Activated CD4-positive, alpha-beta T cell treated with anti-CD3 and anti-CD28 coated beads for 36 hours (primary cell): Measurements from ENCODE around the gene TGFBR3. TPM values are rescaled to one million over a fixed set of nuclear protein-coding genes. Genes with fewer than 3 reads are reported as not detected.
"Not testable (repeated sequence)": the region's sequence is repeated elsewhere in the genome, so short reads cannot be mapped to it uniquely, and the experiment has no call there.

Experiments used
- ATAC-seq: fragments of 200-7000 bp; cut with Tn5 transposase; one replicate; pipeline ENCODE4 v1.10.0; 2021; ENCODE audit warnings: mild to moderate bottlenecking, moderate library complexity
- CTCF ChIA-PET: fragments of 350-600 bp; sonication (Branson Sonifier 250); formaldehyde crosslinking; loops from one replicate; lab custom pipeline; 2021; ENCODE audit warnings: antibody characterized with exemption; lab: Charles Lee
- POLR2A ChIA-PET: fragments of 350-600 bp; sonication (Branson Sonifier 250); formaldehyde crosslinking; loops from one replicate; lab custom pipeline; 2021; ENCODE audit warnings: antibody characterized with exemption, inconsistent platforms; lab: Charles Lee
- DNase-seq: peaks from one replicate; pipeline ENCODE4 v3.0.0-alpha.2; 2020
- H3K27ac Mint-ChIP-seq: one replicate; pipeline ENCODE4 v1.8.0; 2021; ENCODE audit warnings: mixed read lengths
- H3K27me3 Mint-ChIP-seq: one replicate; pipeline ENCODE4 v1.8.0; 2021; ENCODE audit warnings: mixed read lengths
- H3K36me3 Mint-ChIP-seq: one replicate; pipeline ENCODE4 v1.8.0; 2021; ENCODE audit warnings: low read depth, mixed read lengths
- H3K4me1 Mint-ChIP-seq: one replicate; pipeline ENCODE4 v1.8.0; 2021; ENCODE audit warnings: mixed read lengths
- H3K4me3 Mint-ChIP-seq: one replicate; pipeline ENCODE4 v1.8.0; 2021; ENCODE audit warnings: mild to moderate bottlenecking, moderate library complexity, mixed read lengths
- H3K9me3 Mint-ChIP-seq: one replicate; pipeline ENCODE4 v1.8.0; 2021; ENCODE audit warnings: low read depth, mixed read lengths
- intact Hi-C, 2 experiments: fragments of 100-400 bp; cut with DNase I in 1 of 2; cut with micrococcal nuclease in 1 of 2; formaldehyde crosslinking; loops; one replicate each; pipeline versions ENCODE4 v1.14.2 to v1.15.1; 2022 to 2024; cut with DNase I, micrococcal nuclease
- total RNA-seq, 2 experiments: library from RNA; stranded (reverse); gene quantifications; one replicate each; pipeline ENCODE4 v1.2.3, GENCODE V29; 2021

The TGFBR3 gene
- total RNA-seq, 2 experiments from 2014 or later, result 4.2 to 4.5 TPM

DNA sequence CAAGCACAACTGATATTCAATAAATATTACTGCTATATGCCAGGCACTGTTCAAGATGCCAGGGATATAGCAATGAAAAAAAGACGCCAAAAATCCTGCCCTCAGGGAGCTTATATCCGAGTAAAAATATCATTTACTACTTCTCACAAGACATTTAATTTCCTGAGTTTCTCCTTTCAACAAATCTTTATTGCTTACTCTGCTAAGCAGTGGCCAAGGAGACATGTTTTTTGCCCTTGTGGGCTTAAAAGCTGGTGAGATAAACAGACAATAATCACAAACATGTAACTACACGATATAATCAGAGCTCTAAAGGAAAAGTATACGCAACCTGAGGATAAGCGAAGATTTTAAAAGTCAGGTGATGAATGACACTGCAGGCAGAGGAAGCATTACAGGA is 19.5 kb downstream of the TGFBR3 start:
- ATAC-seq, result no peak
- Mint-ChIP-seq H3K36me3 (peaks cover 1% of the 10 kb centered on the region), H3K9me3 (no peaks in the 10 kb centered on the region), H3K4me3 (no peak overlapping the region), H3K27ac (no peak overlapping the region), H3K4me1 (peaks cover 17% of the 10 kb centered on the region), H3K27me3 (peaks cover 2% of the 10 kb centered on the region)
- ChIA-PET POLR2A (interaction anchor here (0.6 kb wide), 1 partner anchor 343 kb away, joined by 3 read pairs; no protein-coding TSS in a partner anchor), CTCF (interaction anchor here (1.1 kb wide), 1 partner anchor 61 kb away, joined by 4 read pairs; no protein-coding TSS in a partner anchor)
- no peak for DNase-seq
- intact Hi-C loops, result no loop called here

DNA sequence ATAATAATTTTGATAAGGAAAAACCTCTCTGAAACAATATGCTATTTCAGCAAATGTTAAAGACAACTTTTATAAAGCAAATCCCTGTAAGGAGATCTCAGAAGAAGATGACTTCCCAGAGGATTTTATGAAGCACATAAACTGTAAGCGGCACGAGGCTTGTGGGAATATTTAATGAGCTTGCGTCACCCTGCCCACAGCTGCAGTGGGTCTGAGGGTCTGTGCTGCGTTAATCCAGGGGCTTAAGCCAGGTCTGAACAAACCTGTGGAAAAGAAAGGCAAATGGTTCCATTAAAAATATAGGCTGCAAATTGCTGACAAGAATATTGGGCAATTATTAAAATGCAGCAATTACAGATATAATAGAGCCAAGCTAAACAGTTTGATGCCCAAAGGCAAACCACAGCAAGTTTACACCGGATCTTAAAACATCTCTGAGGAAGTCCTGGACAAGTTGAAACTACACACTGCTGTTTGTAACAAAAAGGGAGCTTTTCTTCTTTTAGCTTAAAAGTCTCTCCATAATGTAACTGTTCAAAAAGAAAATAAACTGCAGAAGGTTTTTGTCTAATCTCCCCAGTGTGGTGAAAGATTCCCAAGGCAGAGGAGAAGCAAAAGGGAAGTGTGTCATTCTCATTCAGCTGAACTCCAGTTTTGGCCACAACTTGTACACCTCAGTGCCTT is 21.8 kb downstream of the TGFBR3 start:
- CTCF ChIA-PET, result interaction anchor here (0.6 to 1.2 kb wide), 4 partner anchors 9 to 205 kb away, joined by 3 to 7 read pairs (median 4); no protein-coding TSS in a partner anchor
- peaks cover 1% of the 10 kb centered on the region for H3K36me3 Mint-ChIP-seq

DNA sequence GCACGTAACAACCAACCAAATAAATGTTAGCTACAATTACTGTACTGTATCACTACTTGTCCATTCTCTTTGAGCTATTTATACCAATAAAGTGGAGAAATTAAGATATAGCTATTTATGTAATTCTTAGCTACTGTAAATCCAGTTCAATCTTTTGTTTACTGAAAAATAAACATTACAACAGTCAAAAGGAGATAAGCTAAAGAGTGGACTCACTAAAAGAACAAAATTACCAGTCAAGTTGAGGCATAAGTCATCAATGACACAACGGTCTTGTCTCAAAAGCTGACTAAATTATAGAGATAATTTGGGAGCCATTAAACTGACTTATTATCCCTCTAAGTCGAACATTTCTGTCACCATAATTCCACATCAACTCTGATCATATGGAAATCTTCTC is 22.5 kb downstream of the TGFBR3 start:
- Mint-ChIP-seq H3K4me1 (peaks cover 5% of the 10 kb centered on the region), H3K27me3 (peaks cover 2% of the 10 kb centered on the region), H3K36me3 (peaks cover 3% of the 10 kb centered on the region), H3K27ac (no peak overlapping the region), H3K4me3 (no peak overlapping the region), H3K9me3 (no peaks in the 10 kb centered on the region)
- no peak for DNase-seq
- CTCF ChIA-PET, result interaction anchor here (0.6 kb wide), 3 partner anchors 88 to 325 kb away, joined by 3 read pairs; no protein-coding TSS in a partner anchor
- no peak for ATAC-seq
- POLR2A ChIA-PET, result interaction anchor here (0.5 kb wide), 1 partner anchor 12 kb away, joined by 3 read pairs; no protein-coding TSS in a partner anchor
- intact Hi-C loops, result no loop called here

More for the DNA sequence above, 21.8 kb downstream of the TGFBR3 start:
- ATAC-seq (no peak), DNase-seq (no peak)
- peaks cover 5% of the 10 kb centered on the region for H3K4me1 Mint-ChIP-seq
- POLR2A ChIA-PET, result interaction anchor here (0.5 to 1.2 kb wide), 2 partner anchors 13 to 84 kb away, joined by 3 to 11 read pairs; no protein-coding TSS in a partner anchor
- no peak overlapping the region for H3K4me3 Mint-ChIP-seq
- intact Hi-C loops, result no loop called here
- H3K27me3 Mint-ChIP-seq, result peaks cover 2% of the 10 kb centered on the region
- H3K9me3 Mint-ChIP-seq, result no peaks in the 10 kb centered on the region
- H3K27ac Mint-ChIP-seq, result no peak overlapping the region

DNA sequence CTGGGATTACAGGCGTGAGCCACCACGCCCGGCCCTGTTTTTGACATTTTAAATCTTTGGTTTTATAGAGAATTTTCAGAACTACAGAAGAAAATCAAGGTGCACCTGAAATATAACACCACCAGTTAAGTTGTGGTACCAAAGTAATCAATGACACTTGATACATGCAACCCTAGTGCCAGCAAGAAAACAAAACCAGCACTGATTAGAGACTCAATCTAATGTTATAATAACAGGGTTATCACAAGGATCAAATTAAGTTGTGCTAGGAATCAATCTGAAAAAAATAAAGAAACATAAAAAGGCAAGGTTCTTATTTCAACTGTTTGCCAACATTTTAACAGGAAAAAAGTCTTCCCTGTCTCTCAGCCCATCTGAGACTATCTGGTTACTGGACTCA is 23.8 kb downstream of the TGFBR3 start:
- no peak overlapping the region for H3K4me3 Mint-ChIP-seq
- peaks cover 5% of the 10 kb centered on the region for H3K4me1 Mint-ChIP-seq
- DNase-seq (no peak), ATAC-seq (no peak)
- H3K27me3 Mint-ChIP-seq, result peaks cover 2% of the 10 kb centered on the region
- H3K36me3 Mint-ChIP-seq, result peaks cover 3% of the 10 kb centered on the region
- POLR2A ChIA-PET, result no interaction called here
- CTCF ChIA-PET, result no interaction called here
- intact Hi-C loops, result no loop called here
- H3K9me3 Mint-ChIP-seq, result no peaks in the 10 kb centered on the region
- H3K27ac Mint-ChIP-seq, result no peak overlapping the region

DNA sequence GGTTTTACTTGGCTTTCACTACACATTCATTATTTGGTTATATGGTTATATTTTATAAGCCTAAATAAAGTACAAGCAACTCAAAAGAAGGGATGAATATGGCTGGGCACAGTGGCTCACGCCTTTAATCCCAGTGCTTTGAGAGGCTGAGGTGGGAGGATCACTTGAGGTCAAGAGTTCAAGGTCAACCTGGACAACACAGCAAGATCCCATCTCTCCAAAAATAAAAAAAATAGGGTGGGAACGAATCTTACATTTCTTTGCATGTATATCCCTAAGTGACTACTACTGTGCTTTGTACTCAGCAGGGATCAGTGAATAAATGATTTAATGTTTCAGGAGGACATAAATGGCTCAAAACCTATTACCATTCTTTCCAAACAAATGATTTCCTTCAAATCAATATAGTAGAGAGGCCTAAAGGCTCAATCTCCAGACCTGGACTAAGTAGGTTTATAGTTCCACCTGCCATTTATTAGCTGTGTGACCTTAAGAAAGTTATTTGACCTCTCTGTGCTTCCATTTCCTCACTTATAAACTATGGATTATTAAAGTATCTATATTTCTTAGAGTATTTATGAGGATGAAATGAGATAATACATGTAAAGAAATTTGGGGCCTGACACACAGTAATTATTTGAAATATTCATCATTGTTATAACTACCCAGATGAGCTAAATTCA is 28.3 kb downstream of the TGFBR3 start:
- CTCF ChIA-PET, result interaction anchor here (0.9 to 1.2 kb wide), 2 partner anchors 10 to 15 kb away, joined by 5 to 7 read pairs; no protein-coding TSS in a partner anchor
- ATAC-seq (no peak), DNase-seq (no peak)
- intact Hi-C loops, result no loop called here
- H3K36me3 Mint-ChIP-seq, result peaks cover 5% of the 10 kb centered on the region
- no peak overlapping the region for H3K4me3 Mint-ChIP-seq
- no peaks in the 10 kb centered on the region for H3K9me3 Mint-ChIP-seq
- no peaks in the 10 kb centered on the region for H3K4me1 Mint-ChIP-seq
- no peak overlapping the region for H3K27ac Mint-ChIP-seq
- POLR2A ChIA-PET, result no interaction called here
- H3K27me3 Mint-ChIP-seq, result no peaks in the 10 kb centered on the region

DNA sequence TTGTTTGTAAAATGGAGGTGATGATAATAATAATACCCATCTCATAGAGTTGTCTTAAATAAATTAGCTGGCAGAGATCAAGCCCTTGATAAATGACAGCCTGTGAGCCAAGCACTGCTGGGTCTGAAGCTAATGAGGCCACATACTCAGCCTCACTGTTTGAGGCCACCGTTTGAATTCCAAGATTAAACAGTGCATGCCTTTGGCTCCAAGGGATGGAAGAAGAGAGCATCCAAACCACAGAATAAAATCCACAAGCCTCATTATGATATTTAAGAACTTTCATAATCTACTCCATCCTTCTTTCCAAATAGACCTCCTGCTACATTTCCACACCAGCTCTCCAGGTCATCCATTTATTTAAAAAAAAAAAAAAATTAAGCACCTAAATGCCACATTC is 29.0 kb downstream of the TGFBR3 start:
- DNase-seq (no peak), ATAC-seq (no peak)
- Mint-ChIP-seq H3K4me1 (no peaks in the 10 kb centered on the region), H3K36me3 (peaks cover 5% of the 10 kb centered on the region), H3K27me3 (no peaks in the 10 kb centered on the region), H3K27ac (no peak overlapping the region), H3K9me3 (no peaks in the 10 kb centered on the region), H3K4me3 (no peak overlapping the region)
- POLR2A ChIA-PET, result no interaction called here
- intact Hi-C loops, result no loop called here
- CTCF ChIA-PET, result no interaction called here

DNA sequence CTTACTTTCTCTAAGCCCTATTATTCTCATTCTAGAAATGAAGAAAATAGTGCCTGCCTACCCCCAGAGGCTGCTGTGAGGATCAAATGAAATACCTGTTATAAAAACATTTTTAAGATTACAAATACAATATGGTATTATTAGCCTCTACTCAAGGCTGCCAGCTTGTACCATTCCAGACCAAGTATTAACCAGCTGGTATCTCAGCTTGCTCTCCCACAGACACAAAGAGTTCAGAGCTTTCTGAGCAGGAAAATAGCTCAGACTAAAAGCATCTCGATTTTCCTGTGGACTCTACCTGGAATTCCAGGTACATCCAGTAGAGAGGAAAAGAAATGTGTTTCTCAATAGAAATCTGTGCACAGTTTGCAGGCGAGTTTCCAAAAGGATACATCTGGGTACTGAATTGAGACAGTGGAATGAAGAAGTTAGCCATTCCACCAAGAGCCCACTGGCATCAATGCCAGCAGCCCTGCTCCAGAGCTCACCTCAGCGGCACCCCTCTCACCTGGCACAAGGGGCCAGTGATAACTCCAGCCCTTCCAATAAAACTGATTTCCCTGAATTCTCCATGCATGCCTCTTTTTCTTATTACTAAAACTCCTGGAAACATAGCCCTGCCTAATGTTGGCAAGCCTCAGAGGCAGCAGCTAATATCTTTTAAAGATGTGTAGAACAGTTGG is 31.0 kb downstream of the TGFBR3 start:
- ChIA-PET POLR2A (no interaction called here), CTCF (interaction anchor here (1.6 to 2.2 kb wide), 2 partner anchors 9 kb away, joined by 5 to 7 read pairs; no protein-coding TSS in a partner anchor)
- Mint-ChIP-seq H3K27ac (no peak overlapping the region), H3K36me3 (peaks cover 5% of the 10 kb centered on the region), H3K4me1 (peaks cover 2% of the 10 kb centered on the region), H3K4me3 (no peak overlapping the region), H3K27me3 (no peaks in the 10 kb centered on the region), H3K9me3 (no peaks in the 10 kb centered on the region)
- intact Hi-C loops, result no loop called here
- no peak for ATAC-seq
- no peak for DNase-seq

DNA sequence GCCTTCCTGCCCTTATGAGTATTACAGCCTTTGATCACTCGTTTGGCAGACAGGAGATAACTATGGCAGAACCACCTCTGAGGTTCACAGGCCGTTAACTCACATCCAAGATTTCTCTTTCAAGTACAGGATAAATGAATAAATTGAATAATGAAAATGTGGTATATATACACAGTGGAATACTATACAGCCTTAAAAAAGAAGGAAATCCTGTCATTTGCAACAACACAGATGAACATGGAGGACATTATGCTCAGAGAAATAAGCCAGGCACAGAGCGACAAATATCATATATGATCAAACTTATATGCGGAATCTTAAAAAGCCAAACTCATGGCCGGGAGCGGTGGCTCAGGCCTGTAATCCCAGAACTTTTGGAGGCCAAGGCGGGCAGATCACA is 32.6 kb downstream of the TGFBR3 start:
- H3K4me1 Mint-ChIP-seq, result peaks cover 2% of the 10 kb centered on the region
- no peak overlapping the region for H3K4me3 Mint-ChIP-seq
- intact Hi-C loops, result no loop called here
- peaks cover 3% of the 10 kb centered on the region for H3K36me3 Mint-ChIP-seq
- no peak overlapping the region for H3K27ac Mint-ChIP-seq
- no peak for ATAC-seq
- no peak for DNase-seq
- H3K27me3 Mint-ChIP-seq, result no peaks in the 10 kb centered on the region
- H3K9me3 Mint-ChIP-seq, result no peaks in the 10 kb centered on the region
- POLR2A ChIA-PET, result no interaction called here
- CTCF ChIA-PET, result no interaction called here

DNA sequence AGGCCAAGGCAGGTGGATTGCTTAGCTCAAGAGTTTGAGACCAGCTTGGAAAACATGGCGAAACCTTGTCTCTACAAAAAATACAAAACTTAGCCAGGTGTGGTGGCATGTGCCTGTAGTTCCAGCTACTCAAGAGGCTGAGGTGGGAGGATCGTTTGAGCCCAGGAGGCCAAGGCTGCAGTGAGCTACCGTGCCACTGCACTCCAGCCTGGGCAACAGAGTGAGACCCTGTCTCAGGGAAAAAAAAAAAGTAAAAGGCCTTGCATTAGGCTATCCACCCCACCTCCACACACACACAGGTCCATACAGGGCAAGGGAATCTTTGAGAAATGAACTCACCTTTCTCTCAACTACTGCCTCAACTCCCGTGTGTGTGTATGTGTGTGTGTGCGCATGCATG is 33.9 kb downstream of the TGFBR3 start:
- DNase-seq, H3K27me3 Mint-ChIP-seq, H3K4me3 Mint-ChIP-seq, H3K4me1 Mint-ChIP-seq, H3K9me3 Mint-ChIP-seq, H3K27ac Mint-ChIP-seq, intact Hi-C loops, ATAC-seq, H3K36me3 Mint-ChIP-seq: not testable (repeated sequence)
- ChIA-PET POLR2A (interaction anchor here (0.7 kb wide), 1 partner anchor 12 kb away, joined by 3 read pairs; no protein-coding TSS in a partner anchor), CTCF (interaction anchor here (1.1 kb wide), 1 partner anchor 16 kb away, joined by 3 read pairs; no protein-coding TSS in a partner anchor)

DNA sequence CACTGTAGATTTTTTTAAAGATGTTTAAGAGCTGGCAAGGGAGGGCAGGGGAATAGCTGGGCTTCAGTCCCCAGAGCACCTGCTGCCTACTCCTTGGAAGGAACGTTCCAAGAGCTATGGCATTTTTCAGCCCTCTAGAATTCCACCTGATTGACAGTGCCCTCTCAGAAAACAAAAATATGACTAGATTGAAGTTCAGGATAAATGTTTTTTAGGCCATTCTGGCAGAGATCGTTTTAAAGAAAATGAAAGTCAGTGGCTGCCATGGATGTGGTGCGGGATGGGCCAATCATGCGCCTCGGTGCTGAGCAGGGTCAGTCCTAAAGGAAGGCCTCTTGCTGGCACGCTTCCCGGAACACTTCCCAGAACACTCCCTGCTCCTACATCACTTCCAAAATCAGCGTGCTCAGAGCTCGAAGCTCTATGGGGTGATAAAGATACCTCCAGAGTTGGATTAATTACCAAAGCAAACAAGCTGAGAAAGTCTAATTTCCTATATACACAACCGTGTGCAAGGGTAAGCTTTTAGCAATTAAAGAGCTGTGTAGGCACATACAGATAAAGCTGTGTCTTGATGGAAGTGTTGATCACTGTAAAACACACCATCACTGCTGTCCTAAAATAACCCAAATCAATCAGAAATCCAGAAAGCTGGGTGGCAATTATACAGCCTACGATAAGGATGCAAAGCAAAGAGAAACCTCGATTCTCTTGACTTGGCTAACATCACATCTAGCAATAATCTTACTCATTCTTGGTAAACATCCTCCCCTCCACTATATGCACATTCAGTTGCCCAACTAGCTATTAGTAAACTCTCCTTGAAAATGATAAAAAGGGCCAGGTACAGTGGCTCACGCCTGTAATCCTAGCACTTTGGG is 34.6 kb downstream of the TGFBR3 start:
- intact Hi-C loops, result no loop called here
- Mint-ChIP-seq H3K4me3 (no peak overlapping the region), H3K9me3 (no peaks in the 10 kb centered on the region), H3K4me1 (peaks cover 2% of the 10 kb centered on the region), H3K27me3 (no peaks in the 10 kb centered on the region), H3K27ac (no peak overlapping the region), H3K36me3 (peaks cover 3% of the 10 kb centered on the region)
- CTCF ChIA-PET, result interaction anchor here (1.1 kb wide), 1 partner anchor 15 kb away, joined by 3 read pairs; no protein-coding TSS in a partner anchor
- POLR2A ChIA-PET, result interaction anchor here (0.7 kb wide), 1 partner anchor 12 kb away, joined by 3 read pairs; no protein-coding TSS in a partner anchor
- no peak for DNase-seq
- no peak for ATAC-seq
